Spleen (tissue), 3 donors: ENCODE measurements around the gene MAPKAP1.

Source experiments
- POLR2A ChIP-seq, 3 donors: fragments of 450-650 bp; IDR thresholded peaks; one replicate each; pipeline ENCODE4 v1.5.1; 2017; ENCODE audit warnings: antibody characterized with exemption in 3 of 3, mild to moderate bottlenecking in 1 of 3
- POLR2AphosphoS5 ChIP-seq, 3 donors: sonication (generic); formaldehyde crosslinking; IDR thresholded peaks; one replicate each; pipeline ENCODE4 v1.5.1; 2017; ENCODE audit warnings: antibody characterized with exemption in 3 of 3

- TF ChIP-seq POLR2AphosphoS5 (IDR thresholded peaks at IDR 0.05) = peak in 1 of 3 donors; percentile 57
- TF ChIP-seq POLR2A (IDR thresholded peaks at IDR 0.05) = no peak
Observed at GRCh38 chr9:125407974-125408900, 298.8 kb downstream of the MAPKAP1 start.
